Measurements from ENCODE around the gene HSCB. TPM values are rescaled to one million over a fixed set of nuclear protein-coding genes. Genes with fewer than 3 reads are reported as not detected.

Gene HSCB
- total RNA-seq, 1 experiment from 2014 or later = 19.2 TPM

- DNase-seq (ENCODE audit: low spot score) (no peak), ATAC-seq (no peak)
- ChIA-PET CTCF (no interaction called here), POLR2A (no interaction called here)
- peaks cover 10% of the 10 kb centered on the region for H3K4me1 Mint-ChIP-seq
- no peak for TF ChIP-seq TEAD1 (CRISPR knock-in tag; IDR thresholded peaks at IDR 0.05)
- TF ChIP-seq ZNF532 (CRISPR knock-in tag; IDR thresholded peaks at IDR 0.05; ENCODE audit: borderline replicate concordance) = 0 out of 2 replicates have a peak, but pooled peaks have one; percentile 19
- peak overlapping the region; percentile 59 for H3K27ac Mint-ChIP-seq
- no peaks in the 10 kb centered on the region for H3K9me3 Mint-ChIP-seq
- H3K36me3 Mint-ChIP-seq = peaks cover 61% of the 10 kb centered on the region
- H3K27me3 Mint-ChIP-seq (ENCODE audit: low read depth) = no peaks in the 10 kb centered on the region
- no peak overlapping the region for H3K4me3 Mint-ChIP-seq
These were observed 52.2 kb downstream of the HSCB start for GRCh38 chr22:28793976-28794584.

- POLR2A ChIA-PET = interaction anchor here (0.5 kb wide), 1 partner anchor 34 kb away, joined by 4 read pairs; no protein-coding TSS in a partner anchor
- TF ChIP-seq ZNF396 (CRISPR knock-in tag; IDR thresholded peaks at IDR 0.05; ENCODE audit: borderline replicate concordance) = no peak
- no peak for TF ChIP-seq IRF2 (CRISPR knock-in tag; IDR thresholded peaks at IDR 0.05; ENCODE audit: borderline replicate concordance, low read depth)
- TF ChIP-seq ATF2 (CRISPR knock-in tag; IDR thresholded peaks at IDR 0.05; ENCODE audit: borderline replicate concordance, low read depth) = no peak
- no peak for TF ChIP-seq ELF4 (CRISPR knock-in tag; IDR thresholded peaks at IDR 0.05; ENCODE audit: low read depth)
- no peak for TF ChIP-seq SMAD4 (CRISPR knock-in tag; IDR thresholded peaks at IDR 0.05)
- no peak for TF ChIP-seq ERG (CRISPR knock-in tag; IDR thresholded peaks at IDR 0.05)
- TF ChIP-seq FOXP1 (CRISPR knock-in tag; IDR thresholded peaks at IDR 0.05; ENCODE audit: borderline replicate concordance) = no peak
- no peak for TF ChIP-seq NFATC4 (CRISPR knock-in tag; IDR thresholded peaks at IDR 0.05)
- TF ChIP-seq SP1 (CRISPR knock-in tag; conservative IDR thresholded peaks at IDR 0.05) = no peak
- no peak for TF ChIP-seq HMGA2 (CRISPR knock-in tag; IDR thresholded peaks at IDR 0.05)
- TF ChIP-seq MAX (CRISPR knock-in tag; IDR thresholded peaks at IDR 0.05) = no peak
- no peak for TF ChIP-seq ZNF317 (CRISPR knock-in tag; IDR thresholded peaks at IDR 0.05; ENCODE audit: borderline replicate concordance, low read depth)
- TF ChIP-seq HMGXB4 (CRISPR knock-in tag; IDR thresholded peaks at IDR 0.05) = no peak
- no peak for TF ChIP-seq RORB (CRISPR knock-in tag; IDR thresholded peaks at IDR 0.05)
- TF ChIP-seq PREB (CRISPR knock-in tag; IDR thresholded peaks at IDR 0.05; ENCODE audit: borderline replicate concordance) = no peak
- Mint-ChIP-seq H3K9me3 (no peaks in the 10 kb centered on the region), H3K27ac (peak overlapping the region; percentile 74), H3K36me3 (peaks cover 61% of the 10 kb centered on the region), H3K4me1 (peaks cover 14% of the 10 kb centered on the region), H3K27me3 (ENCODE audit: low read depth) (no peaks in the 10 kb centered on the region), H3K4me3 (no peak overlapping the region)
- DNase-seq (ENCODE audit: low spot score) = no peak
- CTCF ChIA-PET = no interaction called here
- no peak for ATAC-seq
These were observed 53.3 kb downstream of the HSCB start for GRCh38 chr22:28795071-28795693.
